Trophoblast cell (in vitro differentiated cells and primary cell): ENCODE measurements around the gene SLC23A3.
"Not testable (repeated sequence)": the region's sequence is repeated elsewhere in the genome, so short reads cannot be mapped to it uniquely, and the experiment has no call there.

Experiments
- DNase-seq, 2 donors: peaks; one replicate each; pipeline ENCODE4 v3.0.0-alpha.2; 2016
- H2AFZ ChIP-seq: 2 replicates; pipeline ENCODE4 v1.6.1; 2013; ENCODE audit warnings: low read length, moderate library complexity, mild to moderate bottlenecking; ENCODE audit not compliant: insufficient read depth, poor library complexity
- H2AK5ac ChIP-seq: 2 replicates; pipeline ENCODE4 v1.6.1; 2013; ENCODE audit warnings: mild to moderate bottlenecking, low read length
- H2BK120ac ChIP-seq: 2 replicates; pipeline ENCODE4 v1.6.1; 2013; ENCODE audit warnings: low read length, mild to moderate bottlenecking, moderate library complexity; ENCODE audit not compliant: insufficient read depth, poor library complexity
- H2BK12ac ChIP-seq: 2 replicates; pipeline ENCODE4 v1.6.1; 2013; ENCODE audit warnings: mild to moderate bottlenecking, low read length, moderate library complexity
- H2BK5ac ChIP-seq: 2 replicates; pipeline ENCODE4 v1.6.1; 2013; ENCODE audit warnings: low read length, low read depth, moderate library complexity, mild to moderate bottlenecking; ENCODE audit not compliant: poor library complexity
- H3K14ac ChIP-seq: 2 replicates; pipeline ENCODE4 v1.6.1; 2013; ENCODE audit warnings: mild to moderate bottlenecking, low read length
- H3K18ac ChIP-seq: 2 replicates; pipeline ENCODE4 v1.6.1; 2013; ENCODE audit warnings: mild to moderate bottlenecking, low read length
- H3K23ac ChIP-seq: 2 replicates; pipeline ENCODE4 v1.6.1; 2013; ENCODE audit warnings: low read length
- H3K27ac ChIP-seq: 2 replicates; pipeline ENCODE4 v1.5.1; 2013; ENCODE audit warnings: low read depth, mild to moderate bottlenecking, inconsistent platforms, low read length, moderate library complexity
- H3K27me3 ChIP-seq: 2 replicates; pipeline ENCODE4 v1.6.1; 2013; ENCODE audit warnings: inconsistent platforms, mild to moderate bottlenecking, low read length, moderate library complexity; ENCODE audit not compliant: insufficient read depth
- H3K36me3 ChIP-seq, 2 experiments: 1 replicate in 1 of 2; 2 replicates in 1 of 2; pipeline ENCODE4 v1.6.1; 2013; ENCODE audit warnings: low read length in 2 of 2, mild to moderate bottlenecking in 2 of 2, moderate library complexity in 1 of 2; ENCODE audit not compliant: insufficient read depth in 2 of 2, control insufficient read depth in 1 of 2
- H3K4ac ChIP-seq: 2 replicates; pipeline ENCODE4 v1.6.1; 2013; ENCODE audit warnings: low read depth, mild to moderate bottlenecking, low read length, moderate library complexity
- H3K4me1 ChIP-seq, 2 experiments: 1 replicate in 1 of 2; 2 replicates in 1 of 2; pipeline ENCODE4 v1.6.1; 2013; ENCODE audit warnings: low read length in 2 of 2, mild to moderate bottlenecking in 2 of 2, moderate library complexity in 1 of 2; ENCODE audit not compliant: insufficient read depth in 2 of 2, control insufficient read depth in 1 of 2
- H3K4me2 ChIP-seq: 2 replicates; pipeline ENCODE4 v1.6.1; 2013; ENCODE audit warnings: inconsistent platforms, mild to moderate bottlenecking, low read length, moderate library complexity
- H3K4me3 ChIP-seq: 2 replicates; pipeline ENCODE4 v1.5.1; 2013; ENCODE audit warnings: mild to moderate bottlenecking, low read depth, low read length, inconsistent platforms
- H3K79me1 ChIP-seq: one replicate; pipeline ENCODE4 v1.6.1; 2013; ENCODE audit warnings: low read length
- H3K79me2 ChIP-seq: 2 replicates; pipeline ENCODE4 v1.6.1; 2013; ENCODE audit warnings: low read length, mild to moderate bottlenecking; ENCODE audit not compliant: control insufficient read depth, insufficient read depth, poor library complexity
- H3K9ac ChIP-seq: 2 replicates; pipeline ENCODE4 v1.6.1; 2013; ENCODE audit warnings: mild to moderate bottlenecking, low read length
- H3K9me3 ChIP-seq: 2 replicates; pipeline ENCODE4 v1.6.1; 2013; ENCODE audit warnings: low read depth, mild to moderate bottlenecking, control low read depth, inconsistent platforms, low read length; ENCODE audit not compliant: insufficient read depth
- H4K12ac ChIP-seq: 2 replicates; pipeline ENCODE4 v1.6.1; 2013; ENCODE audit warnings: low read depth, mild to moderate bottlenecking, low read length, moderate library complexity
- H4K8ac ChIP-seq: 2 replicates; pipeline ENCODE4 v1.6.1; 2013; ENCODE audit warnings: low read depth, mild to moderate bottlenecking, low read length, moderate library complexity
- H4K91ac ChIP-seq: one replicate; pipeline ENCODE4 v1.6.1; 2013; ENCODE audit warnings: low read depth, mild to moderate bottlenecking, low read length, moderate library complexity
- WGBS: extraction: QIAGEN DNeasy Blood & Tissue Kit; methylation state at CpG from one replicate; pipeline ENCODE4 v1.1.7; 2013; ENCODE audit warnings: missing lambda C conversion rate; ENCODE audit not compliant: insufficient read length, insufficient coverage; ENCODE audit errors: extremely low coverage; 5-methylcytosine and 5-hydroxymethylcytosine counted together

The SLC23A3 gene

GRCh38 chr2:219205165-219205538 is 35.3 kb upstream of the SLC23A3 start:
- no peak overlapping the region for H3K27ac ChIP-seq
- no peak overlapping the region for H2AK5ac ChIP-seq
- no peak overlapping the region for H3K14ac ChIP-seq
- H2BK120ac ChIP-seq = no peak overlapping the region
- peaks cover 21% of the 10 kb centered on the region in 2 experiments for H3K36me3 ChIP-seq
- H2BK12ac ChIP-seq = no peak overlapping the region
- no peak overlapping the region for H3K4me2 ChIP-seq
- H4K12ac ChIP-seq = no peak overlapping the region
- no peak overlapping the region for H2AFZ ChIP-seq
- H3K23ac ChIP-seq = no peak overlapping the region
- no peak overlapping the region for H3K9ac ChIP-seq
- H3K79me1 ChIP-seq = peaks cover 5% of the 10 kb centered on the region
- H3K27me3 ChIP-seq = no peaks in the 10 kb centered on the region
- peaks cover 5% of the 10 kb centered on the region for H3K79me2 ChIP-seq
- H4K91ac ChIP-seq = no peak overlapping the region
- H3K4me3 ChIP-seq = no peak overlapping the region
- H3K9me3 ChIP-seq = no peaks in the 10 kb centered on the region
- peaks cover 2 to 4% of the 10 kb centered on the region in 2 experiments for H3K4me1 ChIP-seq
- WGBS = no CpG with 5 or more reads among the region's 5 CpGs
- DNase-seq = no peak
- no peak overlapping the region for H3K4ac ChIP-seq
- no peak overlapping the region for H4K8ac ChIP-seq
- no peak overlapping the region for H2BK5ac ChIP-seq
- H3K18ac ChIP-seq = no peak overlapping the region

GRCh38 chr2:219204425-219205164 is 34.8 kb upstream of the SLC23A3 start:
- Histone ChIP-seq H2BK5ac (no peak overlapping the region), H3K4me3 (no peak overlapping the region), H3K9ac (no peak overlapping the region), H3K36me3 (peaks cover 16 to 17% of the 10 kb centered on the region in 2 experiments), H2BK12ac (no peak overlapping the region), H2BK120ac (no peak overlapping the region), H3K14ac (no peak overlapping the region), H3K79me2 (peaks cover 5% of the 10 kb centered on the region), H3K4ac (no peak overlapping the region), H4K8ac (no peak overlapping the region), H3K27me3 (no peaks in the 10 kb centered on the region), H3K27ac (no peak overlapping the region), H3K4me1 (peaks cover 2 to 4% of the 10 kb centered on the region in 2 experiments), H4K91ac (no peak overlapping the region), H3K4me2 (no peak overlapping the region), H2AFZ (no peak overlapping the region), H3K18ac (no peak overlapping the region), H3K79me1 (peaks cover 5% of the 10 kb centered on the region), H3K23ac (no peak overlapping the region), H2AK5ac (no peak overlapping the region), H4K12ac (no peak overlapping the region), H3K9me3 (no peaks in the 10 kb centered on the region)
- DNase-seq = no peak
- no CpG with 5 or more reads among the region's 7 CpGs for WGBS

- not testable (repeated sequence) for H2AK5ac ChIP-seq, H4K12ac ChIP-seq, H2AFZ ChIP-seq, H3K9ac ChIP-seq, H3K4me3 ChIP-seq, H3K27ac ChIP-seq, H2BK120ac ChIP-seq, H3K9me3 ChIP-seq, H3K4me2 ChIP-seq, H4K91ac ChIP-seq, H3K27me3 ChIP-seq, H2BK12ac ChIP-seq, H3K14ac ChIP-seq, H3K79me1 ChIP-seq, H3K4me1 ChIP-seq, H3K18ac ChIP-seq, H3K4ac ChIP-seq, H2BK5ac ChIP-seq, H3K79me2 ChIP-seq, H3K23ac ChIP-seq, H4K8ac ChIP-seq, DNase-seq, H3K36me3 ChIP-seq
- WGBS = no CpG with 5 or more reads among the region's 21 CpGs
Observed at GRCh38 chr2:219201331-219201730, 31.5 kb upstream of the SLC23A3 start.

GRCh38 chr2:219200502-219201326 is 30.9 kb upstream of the SLC23A3 start:
- H4K8ac ChIP-seq, H2BK12ac ChIP-seq, H2BK5ac ChIP-seq, H2AK5ac ChIP-seq, H3K27ac ChIP-seq, H3K4me2 ChIP-seq, H3K4me1 ChIP-seq, H3K23ac ChIP-seq, H3K36me3 ChIP-seq, H3K79me2 ChIP-seq, H4K12ac ChIP-seq, H2BK120ac ChIP-seq, H2AFZ ChIP-seq, H3K4me3 ChIP-seq, H4K91ac ChIP-seq, H3K14ac ChIP-seq, DNase-seq, H3K9ac ChIP-seq, H3K79me1 ChIP-seq, H3K27me3 ChIP-seq, H3K18ac ChIP-seq, H3K4ac ChIP-seq, H3K9me3 ChIP-seq: not testable (repeated sequence)
- WGBS = no CpG with 5 or more reads among the region's 26 CpGs
